Testis (tissue), 3 donors: ENCODE results near the gene NMNAT3. TPM values are rescaled to one million over a fixed set of nuclear protein-coding genes. Genes with fewer than 3 reads are reported as not detected.

ENCODE experiments used
- DNase-seq: peaks from one replicate; pipeline ENCODE4 v3.0.0-alpha.2; 2019
- H3K27ac ChIP-seq, 2 donors: fragments of 200-600 bp; sonication (generic); one replicate each; pipeline ENCODE4 v1.5.1; 2019
- H3K27me3 ChIP-seq: fragments of 200-600 bp; sonication (generic); one replicate; pipeline ENCODE4 v1.5.1; 2019
- H3K36me3 ChIP-seq: fragments of 200-600 bp; sonication (generic); one replicate; pipeline ENCODE4 v1.5.1; 2017; ENCODE audit warnings: low read depth; ENCODE audit errors: missing control alignments
- H3K4me1 ChIP-seq: fragments of 200-600 bp; sonication (generic); one replicate; pipeline ENCODE4 v1.5.1; 2019
- H3K4me3 ChIP-seq, 2 donors: fragments of 200-600 bp; sonication (generic); one replicate each; pipeline ENCODE4 v1.5.1; 2017 to 2019
- H3K9me3 ChIP-seq: fragments of 200-600 bp; sonication (generic); one replicate; pipeline ENCODE4 v1.5.1; 2017
- CTCF ChIP-seq, 3 experiments: fragments of 450-650 bp in 2 of 3; fragments of 200-600 bp in 1 of 3; sonication (generic) in 1 of 3; IDR thresholded peaks; one replicate each; pipeline ENCODE4 v1.5.1; 2016 to 2019; ENCODE audit warnings: antibody characterized with exemption in 3 of 3, mild to moderate bottlenecking in 2 of 3, moderate library complexity in 1 of 3
- POLR2A ChIP-seq: fragments of 450-650 bp; IDR thresholded peaks from one replicate; pipeline ENCODE4 v1.6.1; 2017; ENCODE audit warnings: antibody characterized with exemption, mild to moderate bottlenecking, moderate library complexity
- WGBS, 2 donors: methylation state at CpG; one replicate each; pipeline ENCODE4 v1.1.5; 2018; 5-methylcytosine and 5-hydroxymethylcytosine counted together
- intact Hi-C: fragments of 100-400 bp; cut with DNase I; formaldehyde crosslinking; loops from one replicate; pipeline ENCODE4 v1.15.1; 2023; ENCODE audit warnings: low total_unique reads
- polyA plus RNA-seq: library from polyadenylated mRNA; stranded (reverse); fragments of 350-450 nt; fragmentation: Illumina TruSeq; extraction: RNeasy Lipid Tissue Mini Kit (QIAGEN cat#74804); gene quantifications from one replicate; pipeline ENCODE4 v1.2.3, GENCODE V29; 2014; ENCODE audit warnings: low read depth, low replicate concordance; ENCODE audit not compliant: insufficient read depth
- total RNA-seq, 2 donors: library from RNA; depleted of rRNA; stranded (reverse); fragments of >200 nt; gene quantifications; one replicate each; pipeline ENCODE4 v1.2.3, GENCODE V29; 2016

Gene NMNAT3
- total and polyA plus RNA-seq, 3 donors from 2014 or later, result 21.1 to 76.5 (median 23.9) TPM

GRCh38 chr3:139537795-139538621 lies 139.8 kb downstream of the NMNAT3 start:
- WGBS, 2 donors, result 74 to 79% methylated on average over 5 of the region's 5 CpGs
- TF ChIP-seq CTCF (IDR thresholded peaks at IDR 0.05) (no peak), POLR2A (no peak)
- intact Hi-C loops, result no loop called here

DNA sequence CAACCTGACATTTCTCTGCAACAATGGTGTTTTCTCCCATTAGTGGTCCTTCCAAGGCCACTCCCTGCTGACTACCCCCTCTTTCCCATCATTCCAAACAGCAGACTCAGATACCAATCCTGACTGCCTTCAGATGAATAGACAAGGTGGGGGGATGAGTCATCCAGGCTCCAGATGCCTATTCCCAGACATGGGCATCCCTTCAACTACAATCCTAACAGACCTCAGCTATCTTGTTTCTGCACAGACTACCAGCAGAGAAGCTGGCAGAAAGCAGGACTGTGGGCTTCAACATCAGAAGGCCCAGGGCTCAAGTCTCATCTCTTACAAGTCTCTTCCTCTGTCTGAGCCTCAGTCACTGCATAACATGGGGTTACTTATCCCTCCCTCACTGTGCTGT lies 140.4 kb downstream of the NMNAT3 start:
- TF ChIP-seq POLR2A (no peak), CTCF (IDR thresholded peaks at IDR 0.05) (no peak)
- Histone ChIP-seq H3K4me3 (no peak overlapping the region), H3K27me3 (no peaks in the 10 kb centered on the region), H3K27ac (peak overlapping the region; percentile 3 to 60), H3K4me1 (peaks cover 41% of the 10 kb centered on the region), H3K9me3 (no peaks in the 10 kb centered on the region), H3K36me3 (no peaks in the 10 kb centered on the region)
- no peak for DNase-seq
- intact Hi-C loops, result no loop called here

More at GRCh38 chr3:139537795-139538621, 139.8 kb downstream of the NMNAT3 start:
- no peak for DNase-seq
- no peaks in the 10 kb centered on the region for H3K36me3 ChIP-seq
- no peak overlapping the region for H3K4me3 ChIP-seq
- no peaks in the 10 kb centered on the region for H3K9me3 ChIP-seq
- peak overlapping the region; percentile 3 to 60 for H3K27ac ChIP-seq
- no peaks in the 10 kb centered on the region for H3K27me3 ChIP-seq
- peaks cover 41% of the 10 kb centered on the region for H3K4me1 ChIP-seq

DNA sequence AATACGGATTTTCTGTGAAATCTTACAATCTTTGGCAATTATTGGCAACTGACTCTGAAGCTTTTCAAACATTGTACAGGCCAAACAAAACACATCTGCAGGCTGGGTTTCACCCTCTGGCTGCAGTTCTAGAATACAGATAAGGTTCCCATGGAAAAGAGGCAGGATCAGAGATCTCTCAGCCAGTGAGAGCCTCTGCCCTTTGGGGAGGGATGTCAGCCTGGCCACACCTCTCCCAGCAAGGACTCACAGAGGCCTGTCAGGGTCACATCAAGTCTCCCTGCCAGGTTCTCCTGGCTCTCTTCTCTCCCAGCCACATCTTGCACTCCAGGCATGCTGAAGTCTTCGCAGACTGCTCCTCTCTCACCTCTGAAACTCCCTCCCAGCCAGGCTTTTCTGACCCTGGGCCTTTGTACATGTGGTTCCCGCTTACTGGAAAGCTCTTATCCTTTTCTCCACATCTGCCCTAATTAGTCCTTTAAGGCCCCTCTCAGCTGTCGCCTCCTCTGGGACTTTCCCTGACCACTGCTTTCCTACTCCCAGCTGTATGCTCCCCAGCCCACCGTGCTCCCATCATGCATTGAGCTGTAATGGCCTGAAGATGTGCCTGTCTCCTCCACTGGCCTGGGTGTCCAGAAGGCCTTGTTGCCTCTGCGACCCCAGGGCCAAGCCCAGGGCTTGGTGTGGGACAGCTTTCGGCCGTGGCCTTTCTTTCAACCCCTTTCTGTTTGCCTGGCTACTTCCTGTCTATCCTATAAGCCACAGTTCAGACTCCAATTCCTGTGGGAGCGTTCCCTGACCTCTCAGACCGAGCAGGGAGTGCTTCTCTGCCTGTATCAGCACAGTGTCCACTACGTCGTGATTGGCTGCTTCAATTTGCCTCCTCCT lies 142.5 kb downstream of the NMNAT3 start:
- Histone ChIP-seq H3K4me1 (peaks cover 41% of the 10 kb centered on the region), H3K9me3 (no peaks in the 10 kb centered on the region), H3K27ac (peak overlapping the region; percentile 40 to 57), H3K27me3 (no peaks in the 10 kb centered on the region), H3K4me3 (no peak overlapping the region), H3K36me3 (no peaks in the 10 kb centered on the region)
- TF ChIP-seq POLR2A (no peak), CTCF (IDR thresholded peaks at IDR 0.05) (no peak)
- DNase-seq, result peak; percentile 86
- intact Hi-C loops, result no loop called here
- WGBS, 2 donors, result 50 to 59% methylated on average over 12 of the region's 12 CpGs

DNA sequence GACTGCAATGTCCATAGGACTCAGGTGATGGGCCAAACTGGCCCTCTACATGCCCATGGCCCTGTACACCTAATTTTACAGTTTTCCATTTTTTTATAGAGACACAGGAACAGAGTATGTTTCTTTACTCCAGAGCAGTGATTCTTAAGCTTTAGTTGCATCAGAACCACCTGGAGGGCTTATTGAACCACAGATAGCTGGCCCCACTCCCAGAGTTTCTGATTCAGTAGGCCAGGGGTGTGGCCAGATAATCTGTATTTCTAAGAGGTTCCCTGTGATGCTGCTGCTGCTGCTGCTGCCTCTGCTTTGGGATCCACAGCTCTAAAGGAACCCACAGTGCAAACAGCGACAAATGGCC lies 143.3 kb downstream of the NMNAT3 start:
- TF ChIP-seq POLR2A (no peak), CTCF (IDR thresholded peaks at IDR 0.05) (no peak)
- Histone ChIP-seq H3K27ac (peak overlapping the region in 1 of 2 donors; percentile 48), H3K4me1 (peaks cover 41% of the 10 kb centered on the region), H3K9me3 (no peaks in the 10 kb centered on the region), H3K27me3 (no peaks in the 10 kb centered on the region), H3K36me3 (no peaks in the 10 kb centered on the region), H3K4me3 (no peak overlapping the region)
- WGBS, 2 donors, result 36 to 70% methylated on average over 1 of the region's 1 CpG
- DNase-seq, result no peak
- intact Hi-C loops, result no loop called here
